Activated CD8-positive, alpha-beta memory T cell treated with anti-CD3 and anti-CD28 coated beads, Interleukin-2, amount 10 ng/mL, durations not matched to agents 7 days and 5 days (primary cell): ENCODE measurements around the gene RS1. TPM values are rescaled to one million over a fixed set of nuclear protein-coding genes. Genes with fewer than 3 reads are reported as not detected.

Experiments used
- ATAC-seq: fragments of 150-1000 bp; cut with Tn5 transposase; one replicate; pipeline ENCODE4 v1.10.0; 2021; ENCODE audit warnings: moderate library complexity
- CTCF ChIA-PET: fragments of 350-600 bp; sonication (Branson Sonifier 250); formaldehyde crosslinking; loops from one replicate; lab custom pipeline; 2021; ENCODE audit warnings: antibody characterized with exemption; lab: Charles Lee
- DNase-seq: peaks from one replicate; pipeline ENCODE4 v3.0.0-alpha.2; 2020
- H3K27ac Mint-ChIP-seq: one replicate; pipeline ENCODE4 v1.8.0; 2021; ENCODE audit warnings: mild to moderate bottlenecking, mixed read lengths
- H3K27me3 Mint-ChIP-seq: one replicate; pipeline ENCODE4 v1.8.0; 2021; ENCODE audit warnings: mixed read lengths
- H3K36me3 Mint-ChIP-seq: one replicate; pipeline ENCODE4 v1.8.0; 2021; ENCODE audit warnings: mild to moderate bottlenecking, mixed read lengths
- H3K4me1 Mint-ChIP-seq: one replicate; pipeline ENCODE4 v1.8.0; 2021; ENCODE audit warnings: mixed read lengths
- H3K4me3 Mint-ChIP-seq: one replicate; pipeline ENCODE4 v1.8.0; 2021; ENCODE audit warnings: mild to moderate bottlenecking, moderate library complexity, mixed read lengths
- H3K9me3 Mint-ChIP-seq: one replicate; pipeline ENCODE4 v1.8.0; 2022; ENCODE audit warnings: low read depth, mixed read lengths
- total RNA-seq, 2 experiments: library from RNA; stranded (reverse); gene quantifications; one replicate each; pipeline ENCODE4 v1.2.3, GENCODE V29; 2021

Gene RS1
- total RNA-seq, 2 experiments from 2014 or later: not detected

DNA sequence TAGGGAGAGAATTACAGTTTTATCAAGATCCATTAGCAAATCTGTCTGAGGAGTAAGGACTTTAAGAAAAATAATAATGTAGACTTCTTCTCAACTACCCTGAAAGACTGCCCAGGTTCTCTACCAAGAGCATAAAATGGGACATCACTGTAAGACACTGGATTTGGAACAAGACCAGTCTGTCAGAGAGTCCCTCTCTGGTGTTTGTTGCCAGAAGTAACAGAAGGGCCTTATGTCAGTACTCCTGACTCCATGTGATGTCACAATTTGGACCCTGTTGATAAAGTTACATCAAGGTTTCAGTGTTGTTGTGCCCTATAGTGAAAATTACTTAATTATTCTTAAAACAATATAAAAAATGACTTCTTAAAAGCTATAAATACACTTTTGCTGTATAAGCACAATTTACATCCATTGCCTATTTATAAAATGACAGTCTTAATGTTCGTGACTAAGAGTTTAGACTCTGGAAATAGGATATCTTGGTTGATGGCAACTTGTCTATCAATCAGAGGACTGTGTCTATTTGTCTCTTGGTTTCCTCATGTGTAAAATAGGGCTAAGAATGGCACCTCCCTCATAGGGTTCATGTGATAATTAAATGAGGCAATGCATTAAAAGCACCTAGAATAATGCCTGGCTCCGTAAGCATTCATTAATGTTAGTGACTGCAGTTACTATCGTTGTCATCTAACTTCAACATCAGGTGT lies 57.8 kb downstream of the RS1 start:
- Mint-ChIP-seq H3K4me1 (no peaks in the 10 kb centered on the region), H3K27ac (no peak overlapping the region), H3K9me3 (no peaks in the 10 kb centered on the region), H3K36me3 (no peaks in the 10 kb centered on the region), H3K4me3 (no peak overlapping the region), H3K27me3 (no peaks in the 10 kb centered on the region)
- DNase-seq (no peak), ATAC-seq (no peak)
- CTCF ChIA-PET: no interaction called here

DNA sequence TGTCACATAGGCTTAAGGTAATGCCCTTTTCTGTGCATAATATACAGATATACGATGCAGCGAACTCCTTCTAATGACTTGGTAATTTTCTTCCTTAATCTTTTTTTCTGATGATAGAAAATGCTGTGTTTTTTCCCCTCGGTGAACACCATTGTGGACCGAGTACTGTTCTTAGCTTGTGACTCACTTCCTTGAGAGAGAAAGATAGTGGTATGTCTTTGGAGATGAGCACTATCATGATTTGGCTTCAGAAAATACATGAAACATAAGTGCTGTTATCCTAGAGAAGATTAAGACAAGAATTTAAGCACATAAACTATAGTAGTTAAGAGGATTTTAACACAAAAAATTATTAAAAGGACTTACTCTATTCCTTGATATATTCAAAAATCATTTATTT lies 63.9 kb downstream of the RS1 start:
- no peaks in the 10 kb centered on the region for H3K36me3 Mint-ChIP-seq
- no peaks in the 10 kb centered on the region for H3K27me3 Mint-ChIP-seq

DNA sequence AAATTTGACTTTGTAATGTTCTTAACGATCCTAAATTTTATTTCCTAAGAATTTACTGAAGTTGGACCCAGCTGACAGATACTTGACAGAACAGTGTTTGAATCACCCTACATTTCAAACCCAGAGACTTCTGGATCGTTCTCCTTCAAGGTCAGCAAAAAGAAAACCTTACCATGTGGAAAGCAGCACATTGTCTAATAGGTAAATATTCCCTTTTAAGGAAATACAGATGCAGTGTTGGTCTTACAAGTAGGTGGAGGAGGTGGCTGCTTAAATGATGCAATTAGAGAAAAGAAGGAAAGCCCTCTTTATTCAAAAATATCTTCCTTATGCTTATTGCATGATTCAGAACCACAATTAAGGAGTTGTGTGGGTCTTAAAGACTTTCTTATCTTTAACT lies 73.5 kb downstream of the RS1 start:
- CTCF ChIA-PET: no interaction called here
- H3K27me3 Mint-ChIP-seq: no peaks in the 10 kb centered on the region
- ATAC-seq: no peak
- no peak overlapping the region for H3K4me3 Mint-ChIP-seq
- no peak for DNase-seq
- no peaks in the 10 kb centered on the region for H3K36me3 Mint-ChIP-seq
- H3K27ac Mint-ChIP-seq: no peak overlapping the region
- no peaks in the 10 kb centered on the region for H3K9me3 Mint-ChIP-seq
- H3K4me1 Mint-ChIP-seq: no peaks in the 10 kb centered on the region

More for the DNA sequence above, 63.9 kb downstream of the RS1 start:
- H3K27ac Mint-ChIP-seq: no peak overlapping the region
- H3K4me1 Mint-ChIP-seq: no peaks in the 10 kb centered on the region
- no peak for ATAC-seq
- no peak overlapping the region for H3K4me3 Mint-ChIP-seq
- CTCF ChIA-PET: no interaction called here
- no peak for DNase-seq
- no peaks in the 10 kb centered on the region for H3K9me3 Mint-ChIP-seq

DNA sequence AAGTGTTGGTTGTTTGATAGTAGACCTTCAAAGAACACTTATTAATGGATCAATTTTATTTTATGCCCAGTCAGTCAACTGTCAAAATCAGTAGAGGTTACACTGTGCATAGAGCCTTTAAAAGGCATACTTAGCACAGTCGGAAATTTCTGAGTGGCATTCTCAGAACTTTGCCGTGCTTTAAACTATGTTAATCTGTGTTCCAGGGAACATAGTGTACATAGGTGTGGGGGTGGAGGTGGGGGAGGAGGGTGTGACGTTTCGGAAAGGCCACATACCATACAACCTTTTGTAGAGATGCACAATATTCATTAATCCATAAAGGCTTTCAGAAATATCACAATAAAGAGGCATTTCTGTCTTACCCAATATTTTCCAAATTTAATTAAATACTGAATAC lies 75.8 kb downstream of the RS1 start:
- H3K36me3 Mint-ChIP-seq: no peaks in the 10 kb centered on the region
- DNase-seq: no peak
- no peaks in the 10 kb centered on the region for H3K27me3 Mint-ChIP-seq
- H3K9me3 Mint-ChIP-seq: no peaks in the 10 kb centered on the region
- CTCF ChIA-PET: no interaction called here
- no peak for ATAC-seq
- no peaks in the 10 kb centered on the region for H3K4me1 Mint-ChIP-seq
- H3K27ac Mint-ChIP-seq: no peak overlapping the region
- H3K4me3 Mint-ChIP-seq: no peak overlapping the region

DNA sequence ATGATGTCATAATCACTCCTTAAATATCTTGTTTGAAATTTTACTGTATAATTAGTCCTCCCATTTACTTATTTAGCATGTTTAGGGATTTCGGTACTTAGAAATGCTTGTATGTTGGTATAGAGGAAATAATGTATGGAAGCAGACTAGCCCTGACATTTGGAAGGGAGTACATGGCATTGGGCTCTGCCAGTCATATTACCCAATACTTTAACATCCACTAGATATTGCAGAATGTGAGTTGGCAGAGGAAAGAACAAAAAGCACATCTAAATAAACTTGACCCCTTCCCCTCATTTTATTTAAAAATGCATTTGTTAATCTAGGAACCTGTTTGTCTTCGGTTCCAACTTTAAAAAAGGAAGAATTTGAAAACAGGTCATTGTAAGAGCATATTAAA lies 77.8 kb downstream of the RS1 start:
- Mint-ChIP-seq H3K27ac (no peak overlapping the region), H3K9me3 (no peaks in the 10 kb centered on the region), H3K27me3 (no peaks in the 10 kb centered on the region), H3K4me1 (no peaks in the 10 kb centered on the region), H3K4me3 (no peak overlapping the region), H3K36me3 (no peaks in the 10 kb centered on the region)
- ATAC-seq (no peak), DNase-seq (no peak)
- CTCF ChIA-PET: no interaction called here

DNA sequence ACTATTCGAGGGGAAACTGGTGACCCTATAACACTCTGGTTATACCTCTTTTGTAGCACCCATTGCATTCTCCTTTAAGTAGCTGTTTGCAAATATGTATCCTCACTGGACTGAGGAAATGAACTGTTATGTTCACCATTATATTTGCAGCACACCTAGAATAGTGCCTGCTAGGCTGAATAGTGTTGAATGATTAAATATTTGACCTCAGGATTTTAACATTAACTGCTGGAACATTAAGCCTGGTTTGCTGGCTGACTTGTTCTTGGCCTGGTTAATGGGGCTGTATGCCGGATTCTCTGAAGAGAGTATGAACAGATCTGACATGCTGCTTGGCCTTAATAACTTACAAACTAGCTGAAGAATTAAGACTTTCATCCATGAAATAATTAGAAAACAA lies 80.1 kb downstream of the RS1 start:
- H3K4me3 Mint-ChIP-seq: no peak overlapping the region
- no peaks in the 10 kb centered on the region for H3K9me3 Mint-ChIP-seq
- H3K36me3 Mint-ChIP-seq: no peaks in the 10 kb centered on the region
- no peaks in the 10 kb centered on the region for H3K4me1 Mint-ChIP-seq
- no peak for ATAC-seq
- CTCF ChIA-PET: no interaction called here
- H3K27ac Mint-ChIP-seq: no peak overlapping the region
- DNase-seq: no peak
- H3K27me3 Mint-ChIP-seq: no peaks in the 10 kb centered on the region

Other genes with a start within 250 kb of the RS1 start
- 1 to 10 TPM; 1.1 to 1.3 TPM for gene CDKL5, start 246.5 kb downstream of the RS1 start, total RNA-seq
- not detected for gene PPEF1, start 35.5 kb upstream of the RS1 start, total RNA-seq